H9 (cell line): Measurements from ENCODE around the gene CADPS. TPM values are rescaled to one million over a fixed set of nuclear protein-coding genes. Genes with fewer than 3 reads are reported as not detected.

ENCODE experiments used
- DNase-seq: peaks from one replicate; pipeline ENCODE4 v3.0.0-alpha.2; 2017
- H2AFZ ChIP-seq: one replicate; pipeline ENCODE4 v1.6.1; 2013; ENCODE audit warnings: mild to moderate bottlenecking, low read length, control low read depth, moderate library complexity
- H2AK5ac ChIP-seq: 2 replicates; pipeline ENCODE4 v1.6.1; 2013; ENCODE audit warnings: low read length, control low read depth, mixed read lengths; ENCODE audit not compliant: insufficient read length
- H2BK120ac ChIP-seq: one replicate; pipeline ENCODE4 v1.6.1; 2013; ENCODE audit warnings: low read depth, mild to moderate bottlenecking, low read length, control low read depth, inconsistent platforms; ENCODE audit not compliant: poor library complexity, severe bottlenecking
- H2BK12ac ChIP-seq: 2 replicates; pipeline ENCODE4 v1.6.1; 2013; ENCODE audit warnings: low read length, control low read depth, mixed read lengths, low read depth; ENCODE audit not compliant: insufficient read length
- H2BK15ac ChIP-seq: 2 replicates; pipeline ENCODE4 v1.6.1; 2013; ENCODE audit warnings: low read depth, low read length, control low read depth
- H2BK20ac ChIP-seq: one replicate; pipeline ENCODE4 v1.6.1; 2013; ENCODE audit warnings: low read depth, mild to moderate bottlenecking, low read length, control low read depth, inconsistent platforms; ENCODE audit not compliant: poor library complexity, severe bottlenecking
- H2BK5ac ChIP-seq: 2 replicates; pipeline ENCODE4 v1.6.1; 2013; ENCODE audit warnings: low read length, control low read depth, mixed read lengths; ENCODE audit not compliant: insufficient read length
- H3K14ac ChIP-seq: 2 replicates; pipeline ENCODE4 v1.6.1; 2013; ENCODE audit warnings: low read length, control low read depth; ENCODE audit not compliant: insufficient read depth
- H3K18ac ChIP-seq: 2 replicates; pipeline ENCODE4 v1.6.1; 2013; ENCODE audit warnings: low read depth, mild to moderate bottlenecking, mixed read lengths, low read length, control low read depth; ENCODE audit not compliant: insufficient read length
- H3K23ac ChIP-seq: 2 replicates; pipeline ENCODE4 v1.6.1; 2013; ENCODE audit warnings: low read length, control low read depth, mixed read lengths, low read depth; ENCODE audit not compliant: insufficient read length
- H3K23me2 ChIP-seq: 2 replicates; pipeline ENCODE4 v1.6.1; 2013; ENCODE audit warnings: low read depth, mild to moderate bottlenecking, mixed read lengths, low read length, control low read depth; ENCODE audit not compliant: insufficient read length, poor library complexity, severe bottlenecking
- H3K27ac ChIP-seq: 2 replicates; pipeline ENCODE4 v1.5.1; 2013; ENCODE audit warnings: low read length, control low read depth, mixed read lengths, low read depth; ENCODE audit not compliant: insufficient read length
- H3K27me3 ChIP-seq: 2 replicates; pipeline ENCODE4 v1.6.1; 2013; ENCODE audit warnings: low read length, control low read depth, inconsistent platforms; ENCODE audit not compliant: insufficient read depth
- H3K4ac ChIP-seq: 2 replicates; pipeline ENCODE4 v1.6.1; 2013; ENCODE audit warnings: low read depth, mild to moderate bottlenecking, control low read depth, inconsistent platforms, low read length, moderate library complexity
- H3K4me1 ChIP-seq: 2 replicates; pipeline ENCODE4 v1.6.1; 2013; ENCODE audit warnings: low read length, control low read depth, inconsistent platforms; ENCODE audit not compliant: insufficient read depth
- H3K4me2 ChIP-seq: 2 replicates; pipeline ENCODE4 v1.6.1; 2013; ENCODE audit warnings: low read length, control low read depth, mixed read lengths; ENCODE audit not compliant: insufficient read length, insufficient read depth
- H3K56ac ChIP-seq: 2 replicates; pipeline ENCODE4 v1.6.1; 2013; ENCODE audit warnings: low read depth, mild to moderate bottlenecking, mixed read lengths, low read length, control low read depth; ENCODE audit not compliant: insufficient read length
- H3K79me1 ChIP-seq: 2 replicates; pipeline ENCODE4 v1.6.1; 2013; ENCODE audit warnings: low read depth, mild to moderate bottlenecking, moderate library complexity, low read length, control low read depth, inconsistent platforms; ENCODE audit not compliant: insufficient read depth, poor library complexity, severe bottlenecking
- H3K79me2 ChIP-seq: 2 replicates; pipeline ENCODE4 v1.6.1; 2013; ENCODE audit warnings: low read length, control low read depth, inconsistent platforms; ENCODE audit not compliant: insufficient read depth
- H3K9ac ChIP-seq: 2 replicates; pipeline ENCODE4 v1.6.1; 2013; ENCODE audit warnings: low read length, control low read depth, mixed read lengths; ENCODE audit not compliant: insufficient read length; ENCODE audit errors: extremely low read depth
- H3K9me3 ChIP-seq: one replicate; pipeline ENCODE4 v1.6.1; 2013; ENCODE audit warnings: low read depth, low read length, inconsistent platforms; ENCODE audit not compliant: control insufficient read depth
- H3T11ph ChIP-seq: one replicate; pipeline ENCODE4 v1.6.1; 2013; ENCODE audit warnings: mild to moderate bottlenecking, low read length, control low read depth, inconsistent platforms
- H4K20me1 ChIP-seq: one replicate; pipeline ENCODE4 v1.6.1; 2013; ENCODE audit not compliant: control insufficient read depth, insufficient read length, insufficient read depth
- H4K5ac ChIP-seq: 2 replicates; pipeline ENCODE4 v1.6.1; 2013; ENCODE audit warnings: low read depth, mild to moderate bottlenecking, mixed read lengths, low read length, control low read depth; ENCODE audit not compliant: insufficient read length
- H4K8ac ChIP-seq: replicated peaks from 2 replicates; pipeline ENCODE4 v1.6.1; 2013; ENCODE audit warnings: low read length, control low read depth, mixed read lengths, low read depth; ENCODE audit not compliant: insufficient read length
- H4K91ac ChIP-seq: 2 replicates; pipeline ENCODE4 v1.6.1; 2013; ENCODE audit warnings: low read depth, mild to moderate bottlenecking, moderate library complexity, mixed read lengths, low read length, control low read depth; ENCODE audit not compliant: insufficient read length
- H3K27ac Mint-ChIP-seq, 3 experiments: 2 replicates in 2 of 3; 3 replicates in 1 of 3; pipeline ENCODE4 v1.8.0; 2020 to 2021; ENCODE audit warnings: mixed read lengths in 3 of 3, mild to moderate bottlenecking in 1 of 3, moderate library complexity in 1 of 3
- H3K27me3 Mint-ChIP-seq: 2 replicates; pipeline ENCODE4 v1.8.0; 2021; ENCODE audit warnings: low read depth, mild to moderate bottlenecking, moderate library complexity, mixed read lengths
- H3K36me3 Mint-ChIP-seq, 3 experiments: 2 replicates in 2 of 3; 3 replicates in 1 of 3; pipeline ENCODE4 v1.8.0; 2020 to 2021; ENCODE audit warnings: low read depth in 3 of 3, mixed read lengths in 3 of 3; ENCODE audit not compliant: insufficient read depth in 1 of 3
- H3K4me1 Mint-ChIP-seq, 2 experiments: 2 replicates each; pipeline ENCODE4 v1.8.0; 2020; ENCODE audit warnings: mixed read lengths in 2 of 2
- H3K4me3 Mint-ChIP-seq, 2 experiments: 2 replicates in 1 of 2; 3 replicates in 1 of 2; pipeline ENCODE4 v1.8.0; 2020 to 2021; ENCODE audit warnings: mild to moderate bottlenecking in 2 of 2, mixed read lengths in 2 of 2, moderate library complexity in 1 of 2
- H3K9me3 Mint-ChIP-seq, 2 experiments: 2 replicates in 1 of 2; 3 replicates in 1 of 2; pipeline ENCODE4 v1.8.0; 2020; ENCODE audit warnings: mild to moderate bottlenecking in 2 of 2, mixed read lengths in 2 of 2, moderate library complexity in 1 of 2
- total RNA-seq: library from RNA; stranded (reverse); gene quantifications from 2 replicates; pipeline ENCODE4 v1.2.1, GENCODE V29; 2021
- TF ChIP-seq, protein P1 (sequence below): fragments of 200-600 bp; sonication (generic); conservative IDR thresholded peaks from 3 replicates; pipeline ENCODE4 v1.8.0; 2021; ENCODE audit warnings: antibody characterized with exemption, mild to moderate bottlenecking

Gene CADPS
- total RNA-seq, 1 experiment from 2014 or later, result 6.6 TPM

DNA sequence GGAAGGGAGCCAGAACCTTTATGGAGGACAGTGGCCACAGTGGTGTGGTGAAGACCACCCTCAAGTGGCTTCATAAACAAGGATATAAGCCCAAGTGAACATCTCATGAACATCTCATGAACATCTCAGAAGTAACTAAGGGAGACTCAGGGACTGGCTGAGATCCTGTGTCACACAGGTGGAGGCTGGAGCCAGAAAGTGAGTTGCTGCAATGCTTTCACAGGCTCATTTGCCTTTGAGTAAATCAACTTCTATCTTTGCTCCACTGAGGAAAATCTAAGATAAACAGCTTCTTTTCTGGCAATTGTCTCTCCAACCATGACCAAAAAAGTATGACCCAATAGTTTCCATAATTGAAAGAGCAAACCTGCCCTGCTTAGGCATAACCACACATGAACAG is 152.9 kb downstream of the CADPS start:
- H3K27ac Mint-ChIP-seq, result no peak overlapping the region
- Histone ChIP-seq H2AK5ac (no peak overlapping the region), H3K79me2 (no peaks in the 10 kb centered on the region), H3K14ac (no peak overlapping the region), H3K23ac (no peak overlapping the region), H3K18ac (no peak overlapping the region), H3K23me2 (no peaks in the 10 kb centered on the region), H4K20me1 (no peaks in the 10 kb centered on the region), H3T11ph (no peak overlapping the region), H3K27me3 (no peaks in the 10 kb centered on the region), H3K27ac (no peak overlapping the region), H3K9ac (no peak overlapping the region), H4K91ac (no peak overlapping the region), H3K4me2 (no peak overlapping the region), H3K4me1 (peaks cover 9% of the 10 kb centered on the region; the same call in 1 of the 2 replicates), H3K4ac (no peak overlapping the region), H2AFZ (no peak overlapping the region), H2BK15ac (no peak overlapping the region), H2BK5ac (no peak overlapping the region), H2BK20ac (no peak overlapping the region), H4K8ac (no peak overlapping the region), H3K9me3 (no peaks in the 10 kb centered on the region), H2BK12ac (no peak overlapping the region), H4K5ac (no peak overlapping the region), H2BK120ac (no peak overlapping the region), H3K79me1 (no peaks in the 10 kb centered on the region), H3K56ac (no peak overlapping the region)
- TF ChIP-seq, protein P1, sequence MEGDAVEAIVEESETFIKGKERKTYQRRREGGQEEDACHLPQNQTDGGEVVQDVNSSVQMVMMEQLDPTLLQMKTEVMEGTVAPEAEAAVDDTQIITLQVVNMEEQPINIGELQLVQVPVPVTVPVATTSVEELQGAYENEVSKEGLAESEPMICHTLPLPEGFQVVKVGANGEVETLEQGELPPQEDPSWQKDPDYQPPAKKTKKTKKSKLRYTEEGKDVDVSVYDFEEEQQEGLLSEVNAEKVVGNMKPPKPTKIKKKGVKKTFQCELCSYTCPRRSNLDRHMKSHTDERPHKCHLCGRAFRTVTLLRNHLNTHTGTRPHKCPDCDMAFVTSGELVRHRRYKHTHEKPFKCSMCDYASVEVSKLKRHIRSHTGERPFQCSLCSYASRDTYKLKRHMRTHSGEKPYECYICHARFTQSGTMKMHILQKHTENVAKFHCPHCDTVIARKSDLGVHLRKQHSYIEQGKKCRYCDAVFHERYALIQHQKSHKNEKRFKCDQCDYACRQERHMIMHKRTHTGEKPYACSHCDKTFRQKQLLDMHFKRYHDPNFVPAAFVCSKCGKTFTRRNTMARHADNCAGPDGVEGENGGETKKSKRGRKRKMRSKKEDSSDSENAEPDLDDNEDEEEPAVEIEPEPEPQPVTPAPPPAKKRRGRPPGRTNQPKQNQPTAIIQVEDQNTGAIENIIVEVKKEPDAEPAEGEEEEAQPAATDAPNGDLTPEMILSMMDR, result no peak
- DNase-seq, result no peak
- no peak overlapping the region for H3K4me3 Mint-ChIP-seq
- no peaks in the 10 kb centered on the region for H3K27me3 Mint-ChIP-seq
- H3K9me3 Mint-ChIP-seq, result no peaks in the 10 kb centered on the region
- peaks cover 33 to 36% of the 10 kb centered on the region in 2 experiments for H3K4me1 Mint-ChIP-seq
- H3K36me3 Mint-ChIP-seq, result no peaks in the 10 kb centered on the region
